Measurements from ENCODE around the gene DOCK10.

The DOCK10 gene

DNA sequence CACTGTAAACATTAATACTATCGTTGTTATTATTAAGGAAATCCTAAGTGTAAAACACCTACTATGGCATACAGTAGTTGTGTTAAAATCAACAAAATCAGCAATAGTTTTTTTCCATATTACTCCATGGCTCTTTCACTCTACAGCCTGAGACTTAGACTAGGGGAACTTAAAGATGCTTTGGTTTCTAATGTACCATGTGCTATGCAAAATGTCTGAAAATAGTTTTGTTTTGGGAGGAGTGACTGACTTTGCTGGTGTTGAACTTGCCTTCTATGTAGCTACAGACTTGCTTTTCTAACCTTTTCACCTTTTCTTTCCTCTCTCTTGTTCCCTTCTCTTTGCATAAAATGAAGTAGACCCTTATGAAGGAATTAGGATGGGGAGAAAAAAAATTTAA, 167.1 kb downstream of the DOCK10 start:
- Histone ChIP-seq H3K9me3 (no peaks in the 10 kb centered on the region), H3K36me3 (no peaks in the 10 kb centered on the region), H3K4me3 (ENCODE audit: low read depth, low read length) (no peak overlapping the region), H3K27me3 (no peaks in the 10 kb centered on the region), H3K4me1 (no peaks in the 10 kb centered on the region)
- TF ChIP-seq, protein P1, sequence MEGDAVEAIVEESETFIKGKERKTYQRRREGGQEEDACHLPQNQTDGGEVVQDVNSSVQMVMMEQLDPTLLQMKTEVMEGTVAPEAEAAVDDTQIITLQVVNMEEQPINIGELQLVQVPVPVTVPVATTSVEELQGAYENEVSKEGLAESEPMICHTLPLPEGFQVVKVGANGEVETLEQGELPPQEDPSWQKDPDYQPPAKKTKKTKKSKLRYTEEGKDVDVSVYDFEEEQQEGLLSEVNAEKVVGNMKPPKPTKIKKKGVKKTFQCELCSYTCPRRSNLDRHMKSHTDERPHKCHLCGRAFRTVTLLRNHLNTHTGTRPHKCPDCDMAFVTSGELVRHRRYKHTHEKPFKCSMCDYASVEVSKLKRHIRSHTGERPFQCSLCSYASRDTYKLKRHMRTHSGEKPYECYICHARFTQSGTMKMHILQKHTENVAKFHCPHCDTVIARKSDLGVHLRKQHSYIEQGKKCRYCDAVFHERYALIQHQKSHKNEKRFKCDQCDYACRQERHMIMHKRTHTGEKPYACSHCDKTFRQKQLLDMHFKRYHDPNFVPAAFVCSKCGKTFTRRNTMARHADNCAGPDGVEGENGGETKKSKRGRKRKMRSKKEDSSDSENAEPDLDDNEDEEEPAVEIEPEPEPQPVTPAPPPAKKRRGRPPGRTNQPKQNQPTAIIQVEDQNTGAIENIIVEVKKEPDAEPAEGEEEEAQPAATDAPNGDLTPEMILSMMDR (IDR thresholded peaks at IDR 0.05; ENCODE audit: low read depth, low read length): no peak
- no peak for DNase-seq

DNA sequence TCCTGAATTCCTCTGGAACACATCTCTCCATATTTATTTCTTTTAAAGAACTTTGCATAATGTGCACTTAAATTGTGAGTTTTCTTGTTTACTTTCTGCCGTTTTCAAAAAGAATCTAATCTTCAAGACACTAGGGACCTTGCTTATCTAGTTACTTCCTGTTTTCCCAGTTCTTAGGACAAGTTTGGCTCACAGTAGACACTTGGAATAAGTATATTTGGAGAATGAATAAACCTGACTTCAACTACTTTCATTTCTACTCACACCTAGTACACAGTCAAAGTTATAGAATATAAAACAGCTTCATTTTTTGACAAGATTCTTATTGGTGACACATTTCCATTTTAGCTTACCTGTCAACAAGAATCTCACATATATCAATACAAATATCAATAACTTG, 170.5 kb downstream of the DOCK10 start:
- Histone ChIP-seq H3K4me1 (no peaks in the 10 kb centered on the region), H3K4me3 (ENCODE audit: low read depth, low read length) (no peak overlapping the region), H3K27me3 (no peaks in the 10 kb centered on the region), H3K36me3 (no peaks in the 10 kb centered on the region), H3K9me3 (no peaks in the 10 kb centered on the region)
- TF ChIP-seq, protein P1 (IDR thresholded peaks at IDR 0.05; ENCODE audit: low read depth, low read length): no peak
- no peak for DNase-seq

DNA sequence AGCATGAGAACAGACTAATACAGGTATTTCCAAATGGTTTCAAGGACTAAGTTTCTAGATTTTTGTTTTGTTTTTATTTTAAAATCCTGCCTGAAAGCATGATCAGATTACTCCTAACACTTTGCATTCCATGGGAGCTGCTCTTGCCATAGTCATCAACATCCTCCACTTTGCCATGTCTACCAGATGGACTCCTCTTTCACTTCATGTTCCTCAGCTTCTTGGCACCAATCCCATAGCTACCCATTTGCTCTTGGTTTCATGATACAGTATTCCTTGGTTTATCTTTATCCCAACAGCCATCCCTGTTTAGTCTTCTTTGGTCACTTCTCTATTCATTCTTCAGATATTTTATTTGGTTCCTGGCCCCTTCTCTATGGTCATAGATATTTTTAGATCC, 171.9 kb downstream of the DOCK10 start:
- Histone ChIP-seq H3K36me3 (no peaks in the 10 kb centered on the region), H3K4me1 (no peaks in the 10 kb centered on the region), H3K27me3 (no peaks in the 10 kb centered on the region), H3K4me3 (ENCODE audit: low read depth, low read length) (no peak overlapping the region), H3K9me3 (no peaks in the 10 kb centered on the region)
- TF ChIP-seq, protein P1 (IDR thresholded peaks at IDR 0.05; ENCODE audit: low read depth, low read length): no peak
- DNase-seq: no peak

DNA sequence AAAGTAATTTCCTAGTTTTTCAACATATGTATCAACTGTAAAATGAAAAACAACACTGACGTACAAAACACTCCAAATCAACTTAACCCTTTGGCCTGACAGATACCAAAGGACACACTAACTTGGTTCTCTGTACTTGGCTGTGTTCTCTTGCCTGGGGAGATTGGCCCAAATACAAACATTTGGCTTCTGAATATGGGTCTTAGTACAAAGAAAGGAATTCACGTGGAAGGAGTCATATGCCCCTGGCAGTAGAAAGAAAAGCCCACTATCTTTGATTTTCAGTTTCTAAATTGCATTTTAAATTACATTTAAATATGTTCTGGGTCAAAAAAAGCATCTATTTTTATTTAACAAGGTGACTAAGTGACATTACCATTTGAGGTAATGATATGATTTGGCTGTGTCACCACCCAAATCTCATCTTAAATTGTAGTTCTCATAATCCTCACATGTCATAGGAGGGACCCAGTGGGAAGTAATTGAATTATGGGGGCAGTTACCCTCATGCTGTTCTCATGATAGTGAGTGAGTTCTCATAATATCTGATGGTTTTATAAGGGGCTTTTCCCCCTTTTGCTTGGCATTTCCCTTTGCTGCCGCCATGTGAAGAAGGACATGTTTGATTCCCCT, 172.6 kb downstream of the DOCK10 start:
- H3K27me3 ChIP-seq: no peaks in the 10 kb centered on the region
- no peak overlapping the region for H3K4me3 ChIP-seq (ENCODE audit: low read depth, low read length)
- no peaks in the 10 kb centered on the region for H3K4me1 ChIP-seq
- no peaks in the 10 kb centered on the region for H3K9me3 ChIP-seq
- H3K36me3 ChIP-seq: no peaks in the 10 kb centered on the region
- no peak for DNase-seq
- TF ChIP-seq, protein P1 (IDR thresholded peaks at IDR 0.05; ENCODE audit: low read depth, low read length): no peak

DNA sequence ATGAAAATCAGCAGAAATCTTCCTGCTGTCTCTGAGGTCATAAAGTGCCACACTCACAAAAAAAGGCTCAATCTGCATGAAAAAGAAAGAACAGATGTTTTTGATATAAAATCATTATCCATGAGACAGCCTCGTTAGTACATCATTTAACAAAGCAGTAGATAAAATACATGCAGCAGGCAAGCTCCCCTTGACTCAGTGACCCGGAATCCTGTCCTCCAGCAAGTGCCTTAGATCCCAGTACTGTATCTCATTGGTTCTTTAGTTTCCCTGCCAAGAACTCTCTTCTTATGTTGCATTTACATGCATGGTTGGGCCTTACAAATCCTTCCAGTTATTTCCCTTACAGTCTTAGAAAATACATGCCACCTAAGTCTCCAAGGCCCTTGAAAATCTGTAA, 177.3 kb downstream of the DOCK10 start:
- no peaks in the 10 kb centered on the region for H3K9me3 ChIP-seq
- no peaks in the 10 kb centered on the region for H3K4me1 ChIP-seq
- TF ChIP-seq, protein P1 (IDR thresholded peaks at IDR 0.05; ENCODE audit: low read depth, low read length): no peak
- no peak for DNase-seq
- no peak overlapping the region for H3K4me3 ChIP-seq (ENCODE audit: low read depth, low read length)
- no peaks in the 10 kb centered on the region for H3K36me3 ChIP-seq
- no peaks in the 10 kb centered on the region for H3K27me3 ChIP-seq

DNA sequence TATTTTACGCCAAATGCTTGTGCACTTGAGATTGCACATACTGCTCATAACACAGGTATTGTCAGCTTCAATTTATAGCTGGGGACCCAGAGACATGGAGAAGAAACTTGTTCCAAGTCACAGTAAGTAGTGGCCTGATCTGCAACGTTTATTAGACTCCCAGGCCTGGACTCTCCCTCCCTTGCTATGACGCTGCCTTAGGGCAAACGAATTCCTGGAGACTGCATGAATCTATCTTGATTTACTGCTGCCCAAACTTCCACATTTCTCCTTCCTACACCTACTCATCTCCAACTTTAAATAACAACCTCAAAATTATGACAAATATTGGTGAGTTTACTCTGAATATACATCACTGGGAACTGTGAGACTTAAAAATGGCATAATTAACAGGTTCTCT, 181.0 kb downstream of the DOCK10 start:
- no peaks in the 10 kb centered on the region for H3K27me3 ChIP-seq
- no peaks in the 10 kb centered on the region for H3K9me3 ChIP-seq
- DNase-seq: no peak
- TF ChIP-seq, protein P1 (IDR thresholded peaks at IDR 0.05; ENCODE audit: low read depth, low read length): no peak
- H3K4me1 ChIP-seq: no peaks in the 10 kb centered on the region
- no peaks in the 10 kb centered on the region for H3K36me3 ChIP-seq
- H3K4me3 ChIP-seq (ENCODE audit: low read depth, low read length): no peak overlapping the region

Data from BE2C (cell line).